SW480 (cell line): Measurements from ENCODE around the gene STRA6.
A peak's percentile ranks its signal among the peaks of the same experiment; 100 is the strongest.

Experiments
- DNase-seq: peaks from one replicate; pipeline ENCODE4 v3.0.0-alpha.2; 2016; ENCODE audit warnings: low spot score

The STRA6 gene

DNA sequence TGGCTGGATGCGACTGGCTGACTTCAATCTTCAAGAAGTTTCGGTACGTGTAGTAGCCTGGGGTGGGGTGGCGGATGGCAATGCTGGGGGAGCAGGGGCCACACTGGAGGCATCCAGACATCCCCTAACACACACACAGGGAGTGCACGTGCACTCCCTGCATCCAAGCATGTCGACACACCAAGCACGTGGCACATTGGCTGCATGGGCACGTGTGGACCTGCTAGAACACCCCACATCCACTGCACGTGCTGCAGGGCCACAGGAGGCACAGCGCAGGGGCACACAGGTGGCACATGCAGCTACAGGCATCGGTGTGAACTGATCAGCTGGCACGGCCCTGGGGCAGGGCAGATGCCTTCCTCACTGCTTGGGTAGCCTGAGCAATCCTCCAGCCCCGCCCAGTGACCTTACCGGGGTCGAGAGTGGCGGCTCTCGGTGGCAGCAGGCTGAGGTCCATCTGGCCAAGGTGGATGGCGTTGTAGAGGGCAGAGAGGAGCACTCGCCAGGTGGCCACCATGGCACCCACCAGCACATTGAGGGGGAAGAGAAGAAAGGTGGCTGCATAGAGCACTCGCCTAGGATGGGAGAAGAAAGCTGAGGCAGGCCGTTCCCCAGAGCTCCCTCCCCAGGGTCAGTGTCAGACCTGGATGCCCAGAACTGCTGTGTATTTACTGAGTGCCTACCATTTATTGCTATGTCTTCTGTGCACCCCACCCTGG is 21.5 kb downstream of the STRA6 start:
- DNase-seq: no peak

DNA sequence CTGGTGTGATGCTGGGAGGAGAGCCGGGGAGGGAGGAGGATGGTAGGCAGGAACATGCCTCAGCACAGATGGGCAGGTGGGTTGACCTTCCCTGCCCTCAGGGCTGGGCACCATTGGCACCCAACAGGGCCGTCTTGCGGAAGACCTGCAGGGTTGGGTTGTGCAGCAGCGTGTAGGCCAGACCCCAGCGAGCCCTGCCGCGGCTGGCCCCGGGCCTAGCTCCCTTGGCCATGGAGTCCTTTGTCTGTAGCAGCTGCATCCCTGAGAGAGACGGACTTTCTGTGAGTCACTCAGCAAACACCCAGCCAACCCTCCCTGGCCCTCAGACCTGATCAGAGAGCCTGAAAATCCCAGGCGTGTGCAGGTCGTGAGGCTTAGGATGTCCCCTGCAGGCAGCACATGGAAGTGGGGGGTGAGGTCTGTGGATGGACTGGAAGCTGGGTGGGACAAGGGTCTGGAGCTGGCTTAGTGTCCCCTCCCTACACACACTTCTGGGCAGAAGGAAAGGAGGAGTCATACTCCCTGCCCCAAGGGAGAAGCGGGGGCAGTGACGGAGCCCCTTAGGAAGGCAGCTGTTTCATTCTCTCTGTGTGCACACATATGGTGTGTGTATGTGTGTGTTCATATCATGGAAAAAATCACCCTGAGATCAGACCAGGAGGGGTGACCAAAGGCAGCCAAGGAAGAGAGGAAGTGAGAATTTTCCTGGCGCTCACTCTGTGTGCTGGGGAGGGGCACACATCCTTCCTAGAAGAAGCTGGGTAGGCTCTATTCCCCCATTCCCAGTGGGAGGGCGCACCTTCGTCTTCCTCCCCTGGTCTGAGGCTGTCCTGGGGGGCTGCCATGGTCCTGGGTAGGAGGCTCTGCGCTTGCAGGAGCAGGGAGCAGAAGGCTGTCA is 22.4 kb downstream of the STRA6 start:
- no peak for DNase-seq

DNA sequence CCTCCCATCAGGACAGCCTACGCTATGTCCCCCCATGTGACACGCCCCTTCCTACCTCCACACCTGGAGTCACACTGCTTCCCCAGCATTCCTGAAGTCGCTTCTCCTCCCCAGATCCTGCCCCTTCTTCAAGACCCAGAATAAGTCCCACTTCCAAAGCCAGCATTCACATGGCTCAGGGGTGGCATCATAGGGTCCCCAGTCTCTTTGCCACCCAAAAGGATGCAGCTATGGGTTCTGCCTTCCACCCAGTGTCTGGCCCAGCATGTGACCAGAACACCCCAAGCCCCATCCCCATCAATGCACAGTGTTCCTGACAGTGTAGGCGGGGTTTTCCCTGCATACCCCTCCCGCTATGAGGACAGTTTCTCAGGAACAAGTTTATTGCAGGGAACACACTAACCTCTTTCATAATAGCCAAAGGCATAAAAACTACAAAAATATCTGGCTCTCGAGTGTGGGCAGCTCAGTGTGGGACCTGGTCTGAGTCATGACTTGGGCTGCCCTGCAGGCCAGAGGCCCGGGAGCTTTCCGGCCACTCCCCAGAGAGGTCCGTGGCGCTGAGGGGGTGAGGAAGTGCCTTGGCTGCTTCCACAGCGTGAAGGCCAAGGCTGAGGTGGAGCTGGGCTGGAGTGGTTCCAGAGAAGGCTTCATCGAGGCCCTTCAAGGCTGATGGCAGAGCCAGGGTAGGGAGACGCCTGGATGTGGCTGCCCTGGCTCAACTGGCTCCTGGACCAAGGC is 23.3 kb downstream of the STRA6 start:
- peak; percentile 49 for DNase-seq

DNA sequence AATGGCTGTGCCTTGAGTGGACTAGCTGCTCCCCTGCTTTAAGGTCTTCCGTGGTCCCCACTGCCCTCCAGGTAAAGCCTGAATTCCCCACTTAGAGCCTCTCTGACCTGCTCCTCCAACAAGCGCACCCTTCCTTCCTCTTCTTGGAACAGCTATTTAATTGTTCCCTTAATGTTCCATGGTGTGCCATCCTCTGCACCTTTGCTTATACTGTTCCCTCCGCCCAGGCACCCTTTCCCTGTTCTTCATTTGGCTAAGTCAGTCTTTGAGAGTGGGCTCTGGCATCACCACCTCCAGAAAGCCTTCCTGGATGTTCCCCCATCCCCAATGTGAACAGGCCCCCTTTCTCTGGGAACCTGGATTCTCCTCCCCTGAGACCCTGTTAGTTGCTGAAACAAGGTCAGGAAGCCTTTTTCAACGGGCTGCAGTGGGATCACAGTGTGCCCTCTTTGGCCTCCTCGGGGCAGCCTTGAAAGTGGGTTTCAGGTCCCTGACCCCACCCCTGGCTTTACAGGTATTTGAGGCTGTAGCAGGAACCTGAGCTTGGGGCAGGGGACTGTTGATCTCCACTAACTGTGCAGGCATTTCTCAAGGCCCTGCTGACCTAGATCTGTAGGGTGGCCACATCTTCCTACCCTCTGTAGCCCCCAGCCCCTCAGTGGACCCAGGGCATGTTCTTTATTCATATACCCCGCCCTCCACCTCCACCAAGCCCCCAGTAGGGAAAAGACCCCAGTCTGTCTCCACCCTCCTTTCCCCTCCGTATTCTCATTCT is 24.1 kb downstream of the STRA6 start:
- no peak for DNase-seq

DNA sequence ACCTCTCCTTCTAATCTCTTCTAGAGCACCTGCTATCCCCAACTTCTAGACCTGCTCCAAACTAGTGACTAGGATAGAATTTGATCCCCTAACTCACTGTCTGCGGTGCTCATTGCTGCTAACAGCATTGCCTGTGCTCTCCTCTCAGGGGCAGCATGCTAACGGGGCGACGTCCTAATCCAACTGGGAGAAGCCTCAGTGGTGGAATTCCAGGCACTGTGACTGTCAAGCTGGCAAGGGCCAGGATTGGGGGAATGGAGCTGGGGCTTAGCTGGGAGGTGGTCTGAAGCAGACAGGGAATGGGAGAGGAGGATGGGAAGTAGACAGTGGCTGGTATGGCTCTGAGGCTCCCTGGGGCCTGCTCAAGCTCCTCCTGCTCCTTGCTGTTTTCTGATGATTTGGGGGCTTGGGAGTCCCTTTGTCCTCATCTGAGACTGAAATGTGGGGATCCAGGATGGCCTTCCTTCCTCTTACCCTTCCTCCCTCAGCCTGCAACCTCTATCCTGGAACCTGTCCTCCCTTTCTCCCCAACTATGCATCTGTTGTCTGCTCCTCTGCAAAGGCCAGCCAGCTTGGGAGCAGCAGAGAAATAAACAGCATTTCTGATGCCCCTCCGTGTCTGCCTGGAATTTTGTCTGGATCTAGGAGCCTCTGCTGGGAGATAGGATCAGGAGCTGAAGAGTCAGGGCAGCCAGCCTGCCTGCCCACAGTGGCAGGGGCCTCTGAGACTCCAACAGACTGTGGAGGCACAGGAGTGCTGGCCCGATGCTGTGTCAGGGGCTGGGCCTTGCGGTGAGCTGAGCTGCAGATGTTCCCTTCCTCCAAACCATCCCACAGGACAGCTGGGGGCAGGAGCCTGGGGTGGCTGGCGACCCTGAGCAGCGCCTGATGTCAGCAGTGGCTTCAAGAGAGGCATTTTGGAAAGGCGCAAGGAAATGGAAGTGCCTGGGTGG is 26.0 kb downstream of the STRA6 start:
- peak; percentile 12 for DNase-seq

DNA sequence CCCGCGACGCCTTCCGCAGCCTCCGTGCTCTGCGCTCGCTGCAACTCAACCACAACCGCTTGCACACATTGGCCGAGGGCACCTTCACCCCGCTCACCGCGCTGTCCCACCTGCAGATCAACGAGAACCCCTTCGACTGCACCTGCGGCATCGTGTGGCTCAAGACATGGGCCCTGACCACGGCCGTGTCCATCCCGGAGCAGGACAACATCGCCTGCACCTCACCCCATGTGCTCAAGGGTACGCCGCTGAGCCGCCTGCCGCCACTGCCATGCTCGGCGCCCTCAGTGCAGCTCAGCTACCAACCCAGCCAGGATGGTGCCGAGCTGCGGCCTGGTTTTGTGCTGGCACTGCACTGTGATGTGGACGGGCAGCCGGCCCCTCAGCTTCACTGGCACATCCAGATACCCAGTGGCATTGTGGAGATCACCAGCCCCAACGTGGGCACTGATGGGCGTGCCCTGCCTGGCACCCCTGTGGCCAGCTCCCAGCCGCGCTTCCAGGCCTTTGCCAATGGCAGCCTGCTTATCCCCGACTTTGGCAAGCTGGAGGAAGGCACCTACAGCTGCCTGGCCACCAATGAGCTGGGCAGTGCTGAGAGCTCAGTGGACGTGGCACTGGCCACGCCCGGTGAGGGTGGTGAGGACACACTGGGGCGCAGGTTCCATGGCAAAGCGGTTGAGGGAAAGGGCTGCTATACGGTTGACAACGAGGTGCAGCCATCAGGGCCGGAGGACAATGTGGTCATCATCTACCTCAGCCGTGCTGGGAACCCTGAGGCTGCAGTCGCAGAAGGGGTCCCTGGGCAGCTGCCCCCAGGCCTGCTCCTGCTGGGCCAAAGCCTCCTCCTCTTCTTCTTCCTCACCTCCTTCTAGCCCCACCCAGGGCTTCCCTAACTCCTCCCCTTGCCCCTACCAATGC is 27.1 kb downstream of the STRA6 start:
- no peak for DNase-seq

DNA sequence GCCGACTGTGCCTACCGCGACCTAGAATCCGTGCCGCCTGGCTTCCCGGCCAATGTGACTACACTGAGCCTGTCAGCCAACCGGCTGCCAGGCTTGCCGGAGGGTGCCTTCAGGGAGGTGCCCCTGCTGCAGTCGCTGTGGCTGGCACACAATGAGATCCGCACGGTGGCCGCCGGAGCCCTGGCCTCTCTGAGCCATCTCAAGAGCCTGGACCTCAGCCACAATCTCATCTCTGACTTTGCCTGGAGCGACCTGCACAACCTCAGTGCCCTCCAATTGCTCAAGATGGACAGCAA is 27.7 kb downstream of the STRA6 start:
- no peak for DNase-seq

DNA sequence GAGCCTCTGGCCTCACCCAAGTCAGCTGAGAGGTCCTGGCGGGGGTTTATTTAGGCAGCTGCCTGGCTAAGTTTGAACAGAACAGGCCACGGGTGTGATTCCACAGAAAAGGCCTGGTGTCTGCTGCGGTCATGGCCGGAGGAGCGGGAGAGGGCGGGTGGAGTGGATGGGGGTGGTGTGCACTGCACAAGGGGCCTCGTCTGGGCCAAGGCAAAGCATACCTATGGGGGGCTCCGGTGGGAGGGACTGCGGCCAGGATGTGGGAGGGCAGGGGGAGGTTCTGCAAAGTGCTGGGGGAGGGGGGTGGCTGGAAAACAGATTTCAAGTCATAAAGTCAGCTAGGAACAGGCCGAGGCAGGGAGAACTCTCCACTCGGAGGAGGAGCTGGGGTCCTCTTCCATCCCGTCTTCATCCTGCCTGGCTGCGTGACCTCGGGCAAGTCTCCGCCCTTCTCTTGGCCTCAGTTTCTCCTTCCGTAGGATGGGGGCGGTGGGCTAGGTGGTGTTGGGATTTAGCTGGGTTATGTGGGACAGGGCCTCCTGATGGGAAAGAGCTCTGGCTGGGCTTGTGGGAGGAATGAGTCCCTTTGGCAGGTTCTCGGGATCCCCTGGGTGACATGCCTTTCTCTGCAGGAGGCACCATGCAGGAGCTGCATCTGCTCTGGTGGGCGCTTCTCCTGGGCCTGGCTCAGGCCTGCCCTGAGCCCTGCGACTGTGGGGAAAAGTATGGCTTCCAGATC is 28.2 kb downstream of the STRA6 start:
- DNase-seq: peak; percentile 17

DNA sequence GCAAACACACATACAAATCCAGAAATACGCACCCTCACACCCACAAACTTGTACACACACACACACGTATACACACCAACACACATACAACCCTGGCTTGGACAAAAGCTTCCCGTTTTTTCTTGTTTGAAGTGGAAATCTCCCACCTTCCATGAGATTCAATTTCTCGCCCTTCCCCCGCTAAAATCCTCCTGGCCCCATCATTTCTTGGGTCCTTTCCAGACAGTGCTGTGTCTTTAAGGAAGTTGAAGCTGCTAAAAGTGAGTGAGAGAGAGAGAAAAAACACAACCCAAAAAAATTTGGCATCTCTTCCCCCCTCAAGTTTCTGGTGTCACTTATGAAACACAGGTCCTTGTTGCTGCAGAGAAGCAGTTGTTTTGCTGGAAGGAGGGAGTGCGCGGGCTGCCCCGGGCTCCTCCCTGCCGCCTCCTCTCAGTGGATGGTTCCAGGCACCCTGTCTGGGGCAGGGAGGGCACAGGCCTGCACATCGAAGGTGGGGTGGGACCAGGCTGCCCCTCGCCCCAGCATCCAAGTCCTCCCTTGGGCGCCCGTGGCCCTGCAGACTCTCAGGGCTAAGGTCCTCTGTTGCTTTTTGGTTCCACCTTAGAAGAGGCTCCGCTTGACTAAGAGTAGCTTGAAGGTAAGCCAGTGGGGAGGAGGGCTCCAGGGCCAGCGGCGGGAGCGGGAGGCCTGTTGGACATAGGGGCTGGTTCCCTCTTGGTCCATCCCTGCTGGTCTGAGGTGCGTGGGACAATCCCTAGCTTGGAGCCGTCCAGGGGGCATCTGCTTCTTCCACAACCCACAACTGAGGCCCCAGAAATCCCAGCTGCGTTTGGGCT is 29.0 kb downstream of the STRA6 start, which contains the start of gene ISLR:
Gene ISLR (plus strand): TSS at position 331 of the 839 bp plus-strand sequence. CDS start 1,149 bp downstream, outside the sequence.
- peak; percentile 17 for DNase-seq

DNA sequence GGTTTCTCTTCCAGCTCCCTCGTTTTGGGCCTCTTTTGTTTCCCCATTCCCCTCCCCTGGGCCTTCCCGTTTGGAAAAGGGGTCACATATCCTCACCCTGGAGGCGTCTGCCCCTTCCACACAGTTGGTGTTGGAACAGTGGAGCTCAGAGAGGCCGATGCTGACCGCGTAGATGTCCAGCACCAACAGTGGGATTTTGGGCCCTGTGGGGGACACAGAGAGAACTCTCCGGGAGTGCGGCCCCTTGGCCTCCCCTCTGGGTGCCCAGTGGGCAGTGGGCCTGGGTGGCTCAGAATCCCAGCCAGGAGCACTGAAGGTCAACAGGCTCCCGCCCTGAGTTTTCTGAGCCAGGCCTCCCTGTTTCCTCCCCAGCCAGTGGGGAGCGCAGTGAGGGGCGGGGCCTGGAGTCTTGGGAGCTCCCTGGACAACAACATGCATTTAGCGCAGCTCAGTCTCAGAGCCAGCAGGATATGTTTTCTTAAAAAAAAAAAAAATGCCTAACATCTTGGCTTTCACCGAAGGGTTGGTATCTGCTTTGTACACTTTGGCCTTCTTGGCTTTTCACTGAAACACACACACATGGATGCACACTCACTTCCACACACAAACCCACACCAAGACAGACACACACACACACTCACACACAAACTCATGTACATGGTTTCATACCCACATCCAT is 29.7 kb downstream of the STRA6 start:
- DNase-seq: no peak

DNA sequence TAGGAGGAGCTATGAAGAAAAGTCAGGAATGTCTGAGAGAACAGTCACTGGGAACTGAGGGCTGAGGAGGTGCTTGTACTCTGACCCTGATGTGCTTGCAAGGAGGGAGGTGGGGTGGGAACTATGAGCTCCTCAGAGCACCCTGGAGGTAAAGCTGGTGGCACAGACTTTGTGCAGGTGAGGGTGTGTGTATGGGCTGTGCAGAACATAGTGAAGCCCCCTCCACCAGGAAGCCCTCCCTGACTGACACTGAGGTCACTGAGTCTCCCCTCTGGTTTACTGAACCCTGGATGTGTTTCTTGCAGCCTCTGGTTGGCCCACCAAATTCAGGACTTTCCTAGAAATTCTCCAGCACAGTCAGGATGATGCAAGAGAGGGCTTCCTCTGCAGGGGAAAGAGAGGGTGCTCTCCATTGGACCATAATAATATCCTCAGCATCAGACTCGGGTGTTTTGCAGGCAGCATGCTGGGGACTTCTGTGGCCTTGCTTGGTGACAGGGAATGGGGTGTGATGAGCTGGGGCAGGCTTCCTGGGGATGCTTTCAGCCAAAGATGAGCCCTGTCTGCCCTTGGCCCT is 30.5 kb downstream of the STRA6 start:
- DNase-seq: no peak

DNA sequence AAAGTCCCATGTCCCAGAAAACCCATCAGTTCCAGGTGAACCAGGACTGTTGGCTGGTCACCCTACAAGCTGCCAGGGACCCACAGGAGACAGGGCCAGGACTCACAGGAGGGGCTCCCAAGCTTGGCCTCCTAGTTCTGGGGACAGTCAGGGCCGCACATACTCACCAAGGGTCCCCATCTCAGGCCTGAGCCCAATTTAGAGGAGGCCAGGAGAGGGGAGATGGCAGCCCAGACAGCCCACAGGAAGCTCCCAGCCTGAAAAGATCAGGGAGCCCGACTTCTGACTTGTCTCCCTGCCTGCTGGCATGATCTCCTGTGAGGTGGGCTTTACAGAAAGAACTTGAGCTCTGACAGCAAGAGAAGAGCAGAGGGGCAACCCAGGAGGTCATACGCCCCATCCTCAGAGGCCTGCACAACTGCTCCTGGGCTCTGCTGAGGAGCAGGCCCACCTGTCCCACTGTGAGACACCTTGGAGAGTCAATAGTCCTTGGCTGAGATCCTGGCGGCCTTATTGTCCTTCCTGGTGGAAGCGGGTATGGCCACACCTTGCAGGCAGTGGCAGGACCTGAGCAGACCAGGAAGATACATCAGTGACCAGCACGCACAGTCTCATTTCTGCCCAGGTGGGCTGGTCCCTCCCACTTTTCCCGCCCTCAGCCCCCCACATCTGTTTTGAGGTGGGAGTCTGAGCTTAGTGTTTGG is 31.6 kb downstream of the STRA6 start:
- no peak for DNase-seq

DNA sequence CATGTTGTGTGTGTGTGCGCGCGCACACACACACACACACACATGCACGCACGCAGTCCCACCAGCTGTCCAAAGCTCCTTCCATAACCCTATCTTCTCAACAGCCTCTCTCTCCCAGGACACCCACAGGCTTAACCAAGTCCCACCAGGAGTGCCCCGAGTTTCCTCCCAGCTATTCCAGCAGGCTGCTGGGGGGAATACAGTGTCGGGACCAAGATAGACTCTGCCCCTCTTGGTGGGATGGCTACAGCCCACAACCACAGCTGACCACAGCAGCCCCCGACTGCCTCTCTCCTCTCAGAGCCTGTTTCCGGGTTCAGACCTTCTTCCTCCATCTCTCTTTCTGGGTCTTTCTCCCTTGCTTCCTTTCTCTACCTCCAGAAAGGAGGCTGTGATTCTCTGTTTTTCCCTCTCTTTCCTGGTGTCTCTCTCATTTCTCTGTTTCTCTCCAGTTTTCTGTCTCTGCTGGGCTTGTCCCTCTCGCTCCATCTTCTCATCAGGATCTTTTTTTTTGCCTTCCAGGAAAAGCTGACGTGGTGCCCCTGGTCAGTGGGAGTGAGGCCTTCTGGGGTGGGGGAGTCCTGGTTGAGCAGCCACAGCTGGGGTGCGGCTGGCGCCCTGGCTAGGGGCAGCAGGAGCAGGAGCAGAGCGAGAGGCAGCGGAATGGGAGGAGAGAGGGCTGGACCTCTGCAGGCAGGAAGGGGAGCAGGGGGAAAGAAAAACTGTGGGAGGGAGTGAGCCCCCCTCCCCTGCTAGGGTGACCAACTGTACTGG is 32.3 kb downstream of the STRA6 start:
- DNase-seq: no peak

DNA sequence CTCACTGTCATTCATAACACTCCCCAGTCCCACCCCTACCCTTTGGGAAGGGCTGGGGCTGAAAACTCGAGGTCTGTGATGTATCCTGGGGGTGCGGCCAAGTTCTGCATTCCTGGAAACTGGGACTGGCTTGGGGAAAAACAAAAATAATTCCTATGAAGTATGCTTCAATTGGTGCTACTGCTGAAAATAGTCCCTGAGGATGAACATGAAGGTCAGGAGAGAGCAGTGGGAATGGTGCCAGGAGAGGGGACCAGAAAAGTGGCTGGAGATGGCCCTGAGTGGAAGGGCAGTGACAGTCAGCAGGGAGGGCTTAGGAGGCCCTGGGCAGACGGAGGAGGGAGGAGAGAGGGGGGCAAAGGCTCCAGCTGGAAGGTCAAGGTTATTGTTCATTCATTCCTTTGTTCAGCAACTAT is 33.9 kb downstream of the STRA6 start:
- DNase-seq: no peak

DNA sequence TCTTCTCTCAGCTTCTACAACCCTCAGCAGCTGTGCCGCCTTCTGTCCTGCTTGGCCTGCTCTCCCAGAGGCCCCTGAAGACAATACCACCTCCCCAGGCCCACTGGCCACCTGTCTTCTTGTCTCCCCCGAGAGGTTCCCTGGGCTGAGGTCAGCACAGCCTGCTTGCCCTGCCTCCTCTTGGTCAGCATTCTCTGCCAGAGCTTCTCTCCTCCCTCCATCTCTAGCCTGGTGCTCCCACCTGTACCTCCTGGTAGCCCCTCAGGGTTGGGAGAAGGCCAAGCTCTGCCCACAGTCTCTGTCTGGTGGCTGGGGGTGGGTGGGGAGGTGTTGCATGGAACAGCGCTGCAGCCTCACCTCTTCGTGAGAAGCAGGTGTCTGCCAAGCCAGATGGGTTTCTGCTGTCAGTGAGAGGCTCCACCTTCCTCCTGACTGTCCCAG is 34.7 kb downstream of the STRA6 start:
- DNase-seq: no peak

DNA sequence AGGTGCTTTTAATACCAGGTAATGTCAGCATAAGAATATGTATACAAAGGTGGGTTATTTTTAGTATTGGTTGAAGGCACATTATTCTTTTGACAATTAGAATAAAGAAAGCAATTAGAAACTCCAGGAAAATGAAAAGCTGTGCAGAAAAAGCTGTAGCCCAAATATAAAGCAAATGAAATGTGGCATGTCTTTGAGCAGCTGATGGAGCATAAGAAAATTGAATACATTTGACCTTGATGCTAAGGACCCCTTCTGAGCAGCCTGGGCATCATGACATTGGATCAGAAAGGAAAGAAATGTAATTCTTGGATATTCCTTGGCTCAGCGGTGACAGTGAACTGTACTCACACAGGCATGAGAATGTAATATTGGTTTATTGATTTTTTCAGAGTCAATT is 37.1 kb downstream of the STRA6 start:
- no peak for DNase-seq
